ENCODE measurements around the gene PEX11B.

PEX11B gene

GRCh38 chr1:145918144-145918991 lies at the start of gene PEX11B:
PEX11B (minus strand) TSS chr1:145918717; CDS start chr1:145918688, 29 bp downstream.
- DNase-seq (ENCODE audit: low read depth) = peak; percentile 77

- DNase-seq (ENCODE audit: low read depth) = no peak
These were observed 48.8 kb upstream of the PEX11B start for GRCh38 chr1:145967288-145967687.

- DNase-seq (ENCODE audit: low read depth) = no peak
These were observed 46.7 kb upstream of the PEX11B start for GRCh38 chr1:145965119-145965744.

- DNase-seq (ENCODE audit: low read depth) = peak; percentile 68
These were observed 46.0 kb upstream of the PEX11B start, which contains the start of the genes ANKRD34A and POLR3GL for GRCh38 chr1:145964328-145965118. ANKRD34A (minus strand) TSS chr1:145964575; CDS start chr1:145961759, 2,816 bp downstream. POLR3GL (plus strand) TSS chr1:145964690; CDS start chr1:145974866, 10,176 bp downstream.

GRCh38 chr1:145963265-145964019 lies 44.9 kb upstream of the PEX11B start:
- peak; percentile 67 for DNase-seq (ENCODE audit: low read depth)

- no peak for DNase-seq (ENCODE audit: low read depth)
These were observed 43.9 kb upstream of the PEX11B start for GRCh38 chr1:145962157-145963102.

GRCh38 chr1:145961425-145962156 lies 43.1 kb upstream of the PEX11B start:
- no peak for DNase-seq (ENCODE audit: low read depth)

- no peak for DNase-seq (ENCODE audit: low read depth)
These were observed 42.5 kb upstream of the PEX11B start for GRCh38 chr1:145961109-145961424.

GRCh38 chr1:145960468-145961108 lies 42.1 kb upstream of the PEX11B start:
- DNase-seq (ENCODE audit: low read depth) = no peak

- DNase-seq (ENCODE audit: low read depth) = no peak
These were observed 41.5 kb upstream of the PEX11B start for GRCh38 chr1:145959957-145960467.

- no peak for DNase-seq (ENCODE audit: low read depth)
These were observed 40.8 kb upstream of the PEX11B start for GRCh38 chr1:145959333-145959732.

- DNase-seq (ENCODE audit: low read depth) = no peak
These were observed 40.2 kb upstream of the PEX11B start for GRCh38 chr1:145958734-145959133.

- peak; percentile 94 for DNase-seq (ENCODE audit: low read depth)
These were observed 39.2 kb upstream of the PEX11B start, which contains the start of gene LIX1L for GRCh38 chr1:145957443-145958319. LIX1L (minus strand) TSS chr1:145958017; CDS start chr1:145957927, 90 bp downstream.

GRCh38 chr1:145956781-145957442 lies 38.4 kb upstream of the PEX11B start:
- no peak for DNase-seq (ENCODE audit: low read depth)

- DNase-seq (ENCODE audit: low read depth) = no peak
These were observed 37.8 kb upstream of the PEX11B start for GRCh38 chr1:145956361-145956760.

- DNase-seq (ENCODE audit: low read depth) = no peak
These were observed 36.9 kb upstream of the PEX11B start for GRCh38 chr1:145955436-145955835.

GRCh38 chr1:145953861-145954260 lies 35.3 kb upstream of the PEX11B start:
- DNase-seq (ENCODE audit: low read depth) = no peak
